Left lung (tissue), 10 donors: ENCODE results near the gene ASMTL. TPM values are rescaled to one million over a fixed set of nuclear protein-coding genes. Genes with fewer than 3 reads are reported as not detected.

Experiments
- ATAC-seq: fragments of 200-7000 bp; cut with Tn5 transposase; one replicate; pipeline ENCODE4 v1.9.1; 2020; ENCODE audit warnings: moderate library complexity
- DNase-seq, 4 donors: peaks; one replicate each; pipeline ENCODE4 v3.0.0-alpha.2; 2013 to 2020
- H3K27ac ChIP-seq, 2 donors: fragments of 200-600 bp; sonication (generic) in 1 of 2; one replicate each; pipeline versions ENCODE4 v1.5.0 to v1.8.0; 2020 to 2021
- H3K27me3 ChIP-seq, 2 donors: fragments of 200-600 bp; sonication (generic) in 1 of 2; one replicate each; pipeline versions ENCODE4 v1.5.0 to v1.8.0; 2020 to 2021
- H3K36me3 ChIP-seq, 2 donors: fragments of 200-600 bp; sonication (generic) in 1 of 2; one replicate each; pipeline versions ENCODE4 v1.5.0 to v1.8.0; 2020 to 2021
- H3K4me1 ChIP-seq, 2 donors: fragments of 200-600 bp; one replicate each; pipeline ENCODE4 v1.8.0; 2021
- H3K4me3 ChIP-seq, 2 donors: fragments of 200-600 bp; sonication (generic) in 1 of 2; one replicate each; pipeline versions ENCODE4 v1.5.0 to v1.8.0; 2020 to 2021; ENCODE audit warnings: mild to moderate bottlenecking in 1 of 2
- H3K9me3 ChIP-seq, 2 donors: fragments of 200-600 bp; sonication (generic) in 1 of 2; one replicate each; pipeline versions ENCODE4 v1.5.0 to v1.8.0; 2020 to 2021
- CTCF ChIP-seq, 2 donors: fragments of 200-600 bp; sonication (generic) in 1 of 2; IDR thresholded peaks; one replicate each; pipeline versions ENCODE4 v1.5.0 to v1.8.0; 2021; ENCODE audit warnings: antibody characterized with exemption in 2 of 2
- intact Hi-C, 2 donors: fragments of 100-400 bp; cut with DNase I; formaldehyde crosslinking; loops; one replicate each; pipeline versions ENCODE4 v1.11.2 to v1.14.2; 2022
- polyA plus RNA-seq, 6 donors: library from polyadenylated mRNA; unstranded; fragments of 120-200 nt; gene quantifications; one replicate each; pipeline ENCODE4 v1.2.1, GENCODE V29; 2013; ENCODE audit not compliant: insufficient read length in 6 of 6
- total RNA-seq, 2 donors: library from RNA; stranded (reverse); fragmentation: NEBNext Ultra II Directional; extraction: Animal tissue kit (Norgen Biotek cat#: 25700); gene quantifications; one replicate each; pipeline ENCODE4 v1.2.1, GENCODE V29; 2021
- donor health status: DM: no; HTN: yes; CAD: no.
- donor health status: DM: no; HTN: no; CAD: no.

The ASMTL gene
- total and polyA plus RNA-seq, 8 donors, result 18.6 to 32.0 (median 24.8) TPM

GRCh38 chrX:1360171-1360570 is 92.5 kb downstream of the ASMTL start:
- Histone ChIP-seq H3K4me1 (no peaks in the 10 kb centered on the region), H3K4me3 (no peak overlapping the region), H3K9me3 (peaks cover 0 to 13% of the 10 kb centered on the region in 2 donors), H3K27me3 (no peaks in the 10 kb centered on the region), H3K27ac (no peak overlapping the region), H3K36me3 (peaks cover 0 to 38% of the 10 kb centered on the region in 2 donors)
- TF ChIP-seq CTCF (IDR thresholded peaks at IDR 0.05), result no peak
- DNase-seq (no peak), ATAC-seq (no peak)
- intact Hi-C loops, result no loop called here

GRCh38 chrX:1359477-1359873 is 93.2 kb downstream of the ASMTL start:
- TF ChIP-seq CTCF (IDR thresholded peaks at IDR 0.05), result no peak
- DNase-seq, result no peak
- no peaks in the 10 kb centered on the region for H3K4me1 ChIP-seq
- no peak overlapping the region for H3K4me3 ChIP-seq
- H3K27ac ChIP-seq, result no peak overlapping the region
- peaks cover 0 to 13% of the 10 kb centered on the region in 2 donors for H3K9me3 ChIP-seq
- H3K27me3 ChIP-seq, result no peaks in the 10 kb centered on the region
- intact Hi-C loops, result no loop called here
- H3K36me3 ChIP-seq, result peaks cover 0 to 36% of the 10 kb centered on the region in 2 donors
- no peak for ATAC-seq

- no peaks in the 10 kb centered on the region for H3K4me1 ChIP-seq
- no peak overlapping the region for H3K4me3 ChIP-seq
- ATAC-seq (no peak), DNase-seq (no peak)
- intact Hi-C loops, result no loop called here
- peaks cover 0 to 13% of the 10 kb centered on the region in 2 donors for H3K9me3 ChIP-seq
- H3K36me3 ChIP-seq, result peaks cover 0 to 32% of the 10 kb centered on the region in 2 donors
- H3K27ac ChIP-seq, result no peak overlapping the region
- no peak for TF ChIP-seq CTCF (IDR thresholded peaks at IDR 0.05)
- H3K27me3 ChIP-seq, result no peaks in the 10 kb centered on the region
These were observed 93.8 kb downstream of the ASMTL start for GRCh38 chrX:1358793-1359476.

GRCh38 chrX:1357993-1358392 is 94.7 kb downstream of the ASMTL start:
- no peak overlapping the region for H3K27ac ChIP-seq
- TF ChIP-seq CTCF (IDR thresholded peaks at IDR 0.05), result no peak
- no peak for DNase-seq
- peaks cover 0 to 13% of the 10 kb centered on the region in 2 donors for H3K9me3 ChIP-seq
- H3K27me3 ChIP-seq, result no peaks in the 10 kb centered on the region
- no peaks in the 10 kb centered on the region for H3K4me1 ChIP-seq
- H3K36me3 ChIP-seq, result peaks cover 0 to 32% of the 10 kb centered on the region in 2 donors
- ATAC-seq, result no peak
- H3K4me3 ChIP-seq, result no peak overlapping the region
- intact Hi-C loops, result no loop called here

GRCh38 chrX:1355131-1356046 is 97.3 kb downstream of the ASMTL start:
- H3K9me3 ChIP-seq, result peaks cover 0 to 13% of the 10 kb centered on the region in 2 donors
- no peak for TF ChIP-seq CTCF (IDR thresholded peaks at IDR 0.05)
- ATAC-seq, result no peak
- intact Hi-C loops, result no loop called here
- H3K27me3 ChIP-seq, result no peaks in the 10 kb centered on the region
- DNase-seq, result no peak
- H3K4me1 ChIP-seq, result no peaks in the 10 kb centered on the region
- H3K27ac ChIP-seq, result no peak overlapping the region
- H3K4me3 ChIP-seq, result no peak overlapping the region
- peaks cover 0 to 35% of the 10 kb centered on the region in 2 donors for H3K36me3 ChIP-seq
